NB4 (cell line): ENCODE results near the gene DLX3.

ENCODE experiments used
- POLR2A ChIP-seq: IDR thresholded peaks from 2 replicates; pipeline ENCODE4 v1.6.1; 2011; ENCODE audit warnings: mild to moderate bottlenecking; ENCODE audit not compliant: insufficient read length; ENCODE audit errors: extremely low read depth
- TF ChIP-seq, protein P1 (sequence below): IDR thresholded peaks from one replicate; pipeline ENCODE4 v1.5.1; 2012; ENCODE audit warnings: low read depth, low read length

GRCh38 chr17:49967621-49968404 is 27.2 kb downstream of the DLX3 start:
- TF ChIP-seq, protein P1, sequence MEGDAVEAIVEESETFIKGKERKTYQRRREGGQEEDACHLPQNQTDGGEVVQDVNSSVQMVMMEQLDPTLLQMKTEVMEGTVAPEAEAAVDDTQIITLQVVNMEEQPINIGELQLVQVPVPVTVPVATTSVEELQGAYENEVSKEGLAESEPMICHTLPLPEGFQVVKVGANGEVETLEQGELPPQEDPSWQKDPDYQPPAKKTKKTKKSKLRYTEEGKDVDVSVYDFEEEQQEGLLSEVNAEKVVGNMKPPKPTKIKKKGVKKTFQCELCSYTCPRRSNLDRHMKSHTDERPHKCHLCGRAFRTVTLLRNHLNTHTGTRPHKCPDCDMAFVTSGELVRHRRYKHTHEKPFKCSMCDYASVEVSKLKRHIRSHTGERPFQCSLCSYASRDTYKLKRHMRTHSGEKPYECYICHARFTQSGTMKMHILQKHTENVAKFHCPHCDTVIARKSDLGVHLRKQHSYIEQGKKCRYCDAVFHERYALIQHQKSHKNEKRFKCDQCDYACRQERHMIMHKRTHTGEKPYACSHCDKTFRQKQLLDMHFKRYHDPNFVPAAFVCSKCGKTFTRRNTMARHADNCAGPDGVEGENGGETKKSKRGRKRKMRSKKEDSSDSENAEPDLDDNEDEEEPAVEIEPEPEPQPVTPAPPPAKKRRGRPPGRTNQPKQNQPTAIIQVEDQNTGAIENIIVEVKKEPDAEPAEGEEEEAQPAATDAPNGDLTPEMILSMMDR: no peak
- no peak for TF ChIP-seq POLR2A
